ENCODE measurements around the gene CNDP2. TPM values are rescaled to one million over a fixed set of nuclear protein-coding genes. Genes with fewer than 3 reads are reported as not detected.

CNDP2 gene
- total RNA-seq, 1 donor from 2014 or later, result 197 TPM

GRCh38 chr18:74550886-74551285 is 54.7 kb downstream of the CNDP2 start:
- Mint-ChIP-seq H3K36me3 (peaks cover 4% of the 10 kb centered on the region), H3K27me3 (peaks cover 16% of the 10 kb centered on the region), H3K4me3 (no peak overlapping the region), H3K4me1 (ENCODE audit: unreplicated experiment) (peaks cover 11% of the 10 kb centered on the region), H3K27ac (no peak overlapping the region), H3K9me3 (peaks cover 11% of the 10 kb centered on the region)
- no peak for TF ChIP-seq CTCF (conservative IDR thresholded peaks at IDR 0.05)
- no peak for DNase-seq (ENCODE audit: extremely low spot score, unreplicated experiment)

GRCh38 chr18:74551452-74551851 is 55.3 kb downstream of the CNDP2 start:
- TF ChIP-seq CTCF (conservative IDR thresholded peaks at IDR 0.05), result no peak
- no peak overlapping the region for H3K27ac Mint-ChIP-seq
- peaks cover 16% of the 10 kb centered on the region for H3K27me3 Mint-ChIP-seq
- H3K9me3 Mint-ChIP-seq, result peaks cover 11% of the 10 kb centered on the region
- no peak for DNase-seq (ENCODE audit: extremely low spot score, unreplicated experiment)
- H3K4me3 Mint-ChIP-seq, result no peak overlapping the region
- peaks cover 11% of the 10 kb centered on the region for H3K4me1 Mint-ChIP-seq (ENCODE audit: unreplicated experiment)
- H3K36me3 Mint-ChIP-seq, result peaks cover 4% of the 10 kb centered on the region

GRCh38 chr18:74551936-74552555 is 55.9 kb downstream of the CNDP2 start:
- DNase-seq (ENCODE audit: extremely low spot score, unreplicated experiment), result peak; percentile 82
- Mint-ChIP-seq H3K27me3 (peaks cover 16% of the 10 kb centered on the region), H3K4me1 (ENCODE audit: unreplicated experiment) (peaks cover 6% of the 10 kb centered on the region), H3K27ac (no peak overlapping the region), H3K4me3 (peak overlapping the region; percentile 74), H3K36me3 (peaks cover 4% of the 10 kb centered on the region), H3K9me3 (peaks cover 11% of the 10 kb centered on the region)
- TF ChIP-seq CTCF (conservative IDR thresholded peaks at IDR 0.05), result peak; percentile 93

- no peak for DNase-seq (ENCODE audit: extremely low spot score, unreplicated experiment)
- H3K4me3 Mint-ChIP-seq, result no peak overlapping the region
- peaks cover 4% of the 10 kb centered on the region for H3K9me3 Mint-ChIP-seq
- H3K27me3 Mint-ChIP-seq, result peaks cover 16% of the 10 kb centered on the region
- TF ChIP-seq CTCF (conservative IDR thresholded peaks at IDR 0.05), result no peak
- peaks cover 4% of the 10 kb centered on the region for H3K36me3 Mint-ChIP-seq
- H3K27ac Mint-ChIP-seq, result no peak overlapping the region
- peaks cover 5% of the 10 kb centered on the region for H3K4me1 Mint-ChIP-seq (ENCODE audit: unreplicated experiment)
These were observed 60.0 kb downstream of the CNDP2 start for GRCh38 chr18:74556126-74556525.

GRCh38 chr18:74558096-74558495 is 61.9 kb downstream of the CNDP2 start:
- H3K9me3 Mint-ChIP-seq, result no peaks in the 10 kb centered on the region
- H3K36me3 Mint-ChIP-seq, result no peaks in the 10 kb centered on the region
- H3K27ac Mint-ChIP-seq, result no peak overlapping the region
- TF ChIP-seq CTCF (conservative IDR thresholded peaks at IDR 0.05), result no peak
- DNase-seq (ENCODE audit: extremely low spot score, unreplicated experiment), result no peak
- H3K27me3 Mint-ChIP-seq, result peaks cover 11% of the 10 kb centered on the region
- H3K4me1 Mint-ChIP-seq (ENCODE audit: unreplicated experiment), result no peaks in the 10 kb centered on the region
- no peak overlapping the region for H3K4me3 Mint-ChIP-seq

Data from type B pancreatic cell (in vitro differentiated cells).